HPDE6-E6E7 (cell line): ENCODE measurements around the gene SAXO2.
"Not testable (repeated sequence)": the region's sequence is repeated elsewhere in the genome, so short reads cannot be mapped to it uniquely, and the experiment has no call there.

Source experiments
- DNase-seq: peaks from one replicate; pipeline ENCODE4 v3.0.0; 2011; ENCODE audit warnings: missing footprints; ENCODE audit errors: extremely low spot score

SAXO2 gene, protein sequence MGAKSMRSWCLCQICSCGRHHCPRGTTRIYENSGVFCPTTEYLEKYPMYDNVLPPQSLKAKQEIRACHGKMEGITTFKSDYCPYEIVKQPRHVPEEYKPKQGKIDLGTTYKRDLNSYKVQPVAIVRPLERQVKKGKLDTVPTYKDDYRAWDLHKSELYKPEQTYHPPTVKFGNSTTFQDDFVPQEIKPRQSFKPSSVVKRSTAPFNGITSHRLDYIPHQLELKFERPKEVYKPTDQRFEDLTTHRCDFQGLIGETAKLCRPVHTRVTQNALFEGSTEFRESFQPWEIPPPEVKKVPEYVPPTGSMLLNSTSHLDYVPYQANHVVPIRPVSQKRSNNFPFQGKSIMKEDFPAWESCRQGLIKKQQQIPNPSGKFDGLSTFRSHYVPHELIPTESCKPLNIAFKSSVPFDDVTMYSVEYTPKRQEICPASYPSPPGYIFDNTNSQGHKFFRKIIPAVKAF

GRCh38 chr15:82262422-82263026 is at the start of gene SAXO2, which contains the start of gene EFL1:
Gene SAXO2, plus strand, starts transcription at chr15:82262818. Its CDS starts 62 bp downstream, at chr15:82262880.
Gene EFL1, minus strand, starts transcription at chr15:82262734. Its CDS starts 956 bp downstream, at chr15:82261778.
- DNase-seq, result peak; percentile 61

DNA sequence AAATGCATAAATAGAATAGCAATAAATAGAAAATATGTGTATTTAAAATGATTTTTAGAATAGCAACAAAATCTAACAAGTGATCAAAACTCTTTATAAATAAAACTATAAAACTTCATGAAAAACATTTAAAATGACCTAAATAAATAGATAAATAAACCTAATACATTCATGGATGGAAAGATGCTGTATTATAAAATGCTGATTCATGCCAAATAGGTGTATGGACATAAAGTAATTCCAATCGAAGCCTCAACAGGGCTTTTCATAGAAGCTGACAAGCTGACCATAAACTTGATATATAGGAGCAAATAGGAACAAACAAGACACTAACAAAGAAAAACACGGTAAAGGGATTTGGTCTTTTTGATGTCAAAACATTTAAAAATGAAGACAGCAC is 46.5 kb upstream of the SAXO2 start:
- DNase-seq, result not testable (repeated sequence)

GRCh38 chr15:82221535-82221934 is 41.1 kb upstream of the SAXO2 start:
- peak; percentile 5 for DNase-seq

GRCh38 chr15:82228750-82229149 is 33.9 kb upstream of the SAXO2 start:
- no peak for DNase-seq

DNA sequence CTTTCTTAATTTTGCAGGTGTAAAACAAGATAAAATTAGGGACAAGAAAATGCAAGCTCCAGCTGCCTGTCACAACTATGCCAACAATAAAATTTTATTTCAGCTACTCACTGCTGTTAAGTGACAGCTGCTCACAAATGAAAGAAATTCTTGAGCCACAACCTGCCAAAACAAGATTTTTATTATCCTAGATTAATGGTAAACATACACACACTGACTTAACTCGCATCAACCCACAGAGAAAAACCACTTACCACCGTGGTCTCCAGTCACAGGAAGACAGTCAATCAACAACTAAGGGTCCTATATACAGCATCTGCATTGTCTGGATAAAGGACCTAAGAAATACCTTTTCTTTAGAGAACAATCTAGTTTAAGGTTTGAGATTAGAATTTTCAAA is 31.4 kb upstream of the SAXO2 start:
- no peak for DNase-seq

DNA sequence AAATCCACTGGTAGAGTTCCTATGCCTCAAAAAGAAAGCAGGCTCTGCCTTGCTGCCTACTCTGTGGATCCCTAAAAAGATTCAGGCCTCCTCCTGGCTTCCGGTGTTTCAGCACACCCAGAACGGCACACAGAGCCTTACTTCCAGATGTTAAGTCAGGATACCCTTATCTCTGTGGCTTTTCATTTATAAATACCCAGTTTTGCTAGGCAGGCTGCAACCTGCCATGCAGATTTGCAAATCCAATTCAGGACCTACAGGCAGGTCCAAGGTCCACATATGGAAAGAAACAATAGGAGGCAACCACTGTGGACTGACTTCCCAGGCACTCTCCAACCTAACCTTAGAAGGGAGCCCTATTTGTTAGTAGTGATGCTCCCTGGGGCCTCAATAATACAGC is 30.8 kb upstream of the SAXO2 start:
- no peak for DNase-seq

DNA sequence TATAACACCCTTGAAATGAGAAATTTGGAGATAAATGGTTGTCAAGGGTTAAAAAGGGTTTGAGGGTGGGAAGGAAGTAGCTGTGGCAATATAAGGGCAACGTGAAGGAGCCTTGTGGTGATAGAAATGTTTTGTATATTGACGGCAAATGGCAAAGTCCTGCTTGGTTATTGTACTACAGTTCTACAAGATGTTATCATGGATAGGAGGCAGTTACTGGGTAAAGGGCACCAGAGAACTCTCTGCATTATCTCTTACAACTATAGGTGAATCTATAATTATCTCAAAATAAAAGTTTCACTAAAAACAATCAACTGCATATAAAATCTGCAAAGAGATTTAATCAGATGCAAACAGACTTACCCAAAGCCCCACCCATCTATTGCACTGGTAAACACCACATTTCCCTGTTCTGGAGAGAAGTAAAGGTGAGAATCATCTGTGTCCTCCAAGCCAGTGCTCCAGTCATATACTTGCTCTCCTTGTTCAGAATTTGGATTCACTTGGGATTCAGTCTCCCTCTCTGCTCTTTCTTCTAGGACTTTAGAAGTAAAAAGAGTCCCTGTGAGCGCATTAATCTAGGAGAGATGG is 24.6 kb upstream of the SAXO2 start:
- not testable (repeated sequence) for DNase-seq

DNA sequence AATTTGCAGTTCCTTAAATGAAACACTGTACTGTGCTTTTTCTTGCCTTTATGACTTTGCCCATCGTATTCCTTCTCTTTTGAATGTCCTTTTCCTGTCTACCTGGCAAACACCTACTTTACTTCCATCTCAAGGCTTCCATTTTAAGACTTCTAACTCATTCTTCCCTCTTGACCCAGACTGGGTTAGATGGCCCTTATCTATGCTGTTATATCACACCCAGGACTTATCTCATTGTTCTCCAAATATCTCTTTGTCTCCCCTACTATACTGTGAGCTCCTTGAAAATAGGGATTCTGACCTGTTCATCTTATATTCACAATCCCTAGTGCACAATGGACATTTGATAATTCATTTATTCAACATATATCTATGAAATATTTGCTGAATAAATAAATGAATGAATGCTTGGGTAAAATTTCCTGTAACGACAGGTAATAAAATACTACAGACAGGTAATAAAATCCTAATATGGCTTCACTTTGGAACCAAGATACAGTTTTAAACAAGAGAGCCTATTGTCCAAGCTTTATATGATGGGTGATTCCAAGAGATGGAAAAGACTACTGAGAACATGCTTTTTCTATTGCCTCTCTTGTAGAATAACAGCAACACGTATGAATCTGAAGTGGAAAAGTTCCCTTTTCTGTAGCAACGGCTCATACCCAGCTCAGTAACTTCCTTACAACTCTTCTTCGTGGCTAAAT is 22.8 kb upstream of the SAXO2 start:
- no peak for DNase-seq

- DNase-seq, result peak; percentile 7
These were observed 20.6 kb upstream of the SAXO2 start for GRCh38 chr15:82241836-82242499.

DNA sequence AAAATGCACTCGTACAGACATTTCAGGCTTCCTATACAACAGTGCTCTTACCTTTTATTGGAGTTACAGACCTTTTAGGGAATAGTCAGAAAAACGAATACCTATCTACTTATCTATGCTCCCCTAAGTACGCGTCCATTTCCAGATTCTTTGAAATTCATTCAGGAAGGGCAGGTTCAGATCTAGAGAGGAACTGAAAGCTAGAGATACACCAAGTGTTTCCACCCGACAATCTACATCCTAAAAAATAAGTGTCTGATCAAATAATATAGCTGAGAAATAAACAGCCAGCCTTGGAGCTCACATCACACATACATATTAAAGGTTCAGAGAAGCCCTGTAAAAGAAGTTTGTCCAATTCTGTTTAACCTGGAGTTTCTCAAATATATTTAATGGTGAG is 19.0 kb upstream of the SAXO2 start:
- DNase-seq, result not testable (repeated sequence)

- not testable (repeated sequence) for DNase-seq
These were observed 16.7 kb upstream of the SAXO2 start for GRCh38 chr15:82245956-82246355.

- not testable (repeated sequence) for DNase-seq
These were observed 14.4 kb upstream of the SAXO2 start for GRCh38 chr15:82248261-82248660.

DNA sequence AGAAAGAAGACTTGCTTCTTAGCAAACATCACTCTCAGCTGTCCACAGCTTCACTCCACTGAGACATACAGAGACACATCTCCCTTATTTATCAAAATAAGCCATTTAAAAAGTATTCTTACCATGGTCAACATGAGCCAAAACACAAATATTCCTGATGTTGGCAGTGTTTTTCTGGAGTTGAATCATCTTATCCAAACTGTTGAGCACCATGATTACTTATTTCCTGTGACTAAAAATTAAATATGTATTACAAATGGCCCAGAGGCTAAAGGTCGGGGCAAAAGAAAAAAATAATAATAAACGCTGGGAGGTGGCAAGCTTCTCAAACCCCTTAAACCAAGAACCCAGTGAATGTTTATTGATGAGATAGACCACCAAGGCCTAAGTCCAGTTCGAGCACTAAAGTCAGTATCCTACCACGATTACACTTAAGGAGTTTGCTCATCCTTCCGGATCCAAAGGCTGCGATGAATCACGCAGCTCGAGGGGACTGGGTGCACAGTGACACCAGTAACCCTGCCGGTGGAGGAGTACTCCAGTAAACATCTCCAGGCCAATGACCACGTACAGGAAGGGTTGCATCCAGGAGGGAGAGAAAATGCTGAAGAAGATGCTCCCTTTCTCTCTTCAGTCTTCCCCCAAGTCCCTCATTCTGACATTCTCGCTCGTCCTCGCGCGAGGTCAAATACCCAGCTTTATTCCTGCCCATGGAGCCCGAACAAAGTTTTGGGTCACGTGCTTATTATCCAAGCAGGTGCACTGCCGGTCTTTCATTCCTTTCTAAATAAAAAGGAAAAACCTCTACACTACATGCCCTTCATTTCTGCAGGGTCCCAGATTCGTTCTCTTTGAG is 824 bp upstream of the SAXO2 start:
- DNase-seq, result peak; percentile 31

- DNase-seq, result no peak
These were observed 732 bp downstream of the SAXO2 start for GRCh38 chr15:82263350-82263749.

DNA sequence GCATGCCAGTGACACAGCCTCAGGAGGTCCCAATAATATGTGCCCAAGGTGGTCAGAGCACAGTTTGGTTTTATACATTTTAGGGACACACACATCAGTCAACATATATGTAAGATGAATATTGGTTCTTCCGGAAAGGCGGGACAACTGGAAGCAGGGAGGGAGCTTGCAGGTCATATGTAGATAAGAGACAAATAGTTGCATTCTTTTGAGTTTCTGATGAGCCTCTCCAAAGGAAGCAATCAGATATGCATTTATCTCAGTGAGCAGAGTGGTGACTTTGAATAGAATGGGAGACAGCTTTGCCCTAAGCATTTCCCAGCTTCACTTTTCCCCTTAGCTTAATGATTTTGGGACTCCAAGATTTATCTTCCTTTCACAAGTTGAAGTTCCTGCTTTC is 4.5 kb downstream of the SAXO2 start:
- DNase-seq, result not testable (repeated sequence)

- peak; percentile 17 for DNase-seq
These were observed 5.8 kb downstream of the SAXO2 start for GRCh38 chr15:82268454-82268853.

- no peak for DNase-seq
These were observed 9.5 kb downstream of the SAXO2 start for GRCh38 chr15:82272154-82272553.

DNA sequence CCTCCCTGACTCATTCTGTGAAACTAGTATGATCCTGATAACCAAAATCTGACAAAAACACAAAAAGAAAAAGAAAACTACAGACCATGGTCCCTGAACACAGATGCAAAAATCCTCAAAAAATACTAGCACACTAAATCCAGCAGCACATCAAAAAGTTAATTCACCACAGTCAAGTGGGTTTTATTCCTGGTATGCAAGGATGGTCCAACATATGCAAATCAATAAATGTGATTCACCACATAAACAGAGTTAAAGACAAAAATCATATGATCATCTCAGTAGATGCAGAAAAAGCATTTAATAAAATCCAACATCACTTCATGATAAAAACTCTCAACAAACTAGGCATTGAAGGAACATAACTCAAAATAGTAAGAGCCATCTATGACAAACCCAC is 12.8 kb downstream of the SAXO2 start:
- no peak for DNase-seq

DNA sequence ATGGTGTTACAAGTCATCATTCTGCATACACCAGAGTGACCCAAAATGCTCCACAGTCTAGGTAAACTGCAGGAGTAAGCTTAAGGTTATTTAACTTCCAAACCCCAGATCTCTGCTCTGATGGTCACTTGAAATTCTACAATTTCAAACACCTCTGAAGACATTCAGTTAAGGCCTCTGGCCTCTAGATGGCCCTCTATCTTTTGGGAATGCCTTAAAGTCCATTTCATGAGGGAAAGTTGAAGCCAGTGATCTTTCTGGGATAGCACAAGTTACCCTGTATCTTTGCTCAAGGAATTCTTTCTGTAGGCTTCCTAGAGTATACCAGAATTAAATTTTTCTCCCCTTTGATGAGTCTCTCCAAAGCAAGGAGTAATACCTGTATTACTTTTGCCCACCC is 18.7 kb downstream of the SAXO2 start:
- DNase-seq, result not testable (repeated sequence)

GRCh38 chr15:82282386-82282785 is 19.8 kb downstream of the SAXO2 start:
- DNase-seq, result not testable (repeated sequence)
